ENCODE measurements around the gene CHST10. TPM values are rescaled to one million over a fixed set of nuclear protein-coding genes. Genes with fewer than 3 reads are reported as not detected.
"Not testable (repeated sequence)": the region's sequence is repeated elsewhere in the genome, so short reads cannot be mapped to it uniquely, and the experiment has no call there.

The CHST10 gene, protein sequence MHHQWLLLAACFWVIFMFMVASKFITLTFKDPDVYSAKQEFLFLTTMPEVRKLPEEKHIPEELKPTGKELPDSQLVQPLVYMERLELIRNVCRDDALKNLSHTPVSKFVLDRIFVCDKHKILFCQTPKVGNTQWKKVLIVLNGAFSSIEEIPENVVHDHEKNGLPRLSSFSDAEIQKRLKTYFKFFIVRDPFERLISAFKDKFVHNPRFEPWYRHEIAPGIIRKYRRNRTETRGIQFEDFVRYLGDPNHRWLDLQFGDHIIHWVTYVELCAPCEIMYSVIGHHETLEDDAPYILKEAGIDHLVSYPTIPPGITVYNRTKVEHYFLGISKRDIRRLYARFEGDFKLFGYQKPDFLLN
- total RNA-seq, result 6.5 and 7.6 TPM in 2 replicates

DNA sequence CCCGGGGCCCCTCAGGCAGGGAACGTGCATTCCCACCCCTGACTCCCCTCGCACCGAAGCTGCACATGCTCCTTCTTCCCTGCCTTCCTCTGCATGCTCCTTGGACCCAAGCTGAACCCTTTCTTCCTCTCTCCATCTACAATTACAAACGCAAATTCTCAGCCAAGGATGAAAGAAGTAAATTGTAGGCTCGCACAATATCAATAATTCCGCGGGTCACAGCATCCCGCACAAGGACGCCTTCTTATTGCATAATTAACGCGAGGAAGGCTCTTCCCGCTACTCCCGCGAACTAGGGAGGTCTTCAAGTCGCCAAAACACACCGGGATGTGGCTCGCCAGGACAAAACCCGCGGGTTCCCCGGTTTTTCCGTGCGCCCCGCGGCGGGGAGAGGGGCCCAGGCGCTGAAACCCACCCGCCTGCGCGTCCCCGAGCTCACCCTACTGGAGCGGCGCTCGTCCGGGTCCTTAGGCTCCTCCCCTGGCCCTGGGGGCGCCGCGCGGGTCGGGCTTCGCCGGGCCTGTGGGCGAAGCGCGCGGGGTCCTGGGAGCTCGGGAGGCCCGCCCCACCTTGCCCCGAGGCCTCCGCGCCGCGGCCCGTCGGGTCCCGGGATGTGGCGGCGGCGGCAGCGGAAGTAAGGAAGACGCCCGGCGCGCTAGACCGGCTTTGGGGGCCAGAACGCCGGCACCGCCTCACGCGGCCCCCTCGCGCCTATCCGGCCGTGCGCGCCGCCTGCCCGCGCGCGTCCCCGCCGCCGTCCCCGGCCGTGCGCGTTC is at the start of gene CHST10:
TSS of gene CHST10 (minus strand) at position 734 of the 776 bp plus-strand sequence. CDS start 10,993 bp downstream, outside the sequence.
- DNase-seq (ENCODE audit: low read depth in 2 of 2), result peak; percentile 56 to 65

DNA sequence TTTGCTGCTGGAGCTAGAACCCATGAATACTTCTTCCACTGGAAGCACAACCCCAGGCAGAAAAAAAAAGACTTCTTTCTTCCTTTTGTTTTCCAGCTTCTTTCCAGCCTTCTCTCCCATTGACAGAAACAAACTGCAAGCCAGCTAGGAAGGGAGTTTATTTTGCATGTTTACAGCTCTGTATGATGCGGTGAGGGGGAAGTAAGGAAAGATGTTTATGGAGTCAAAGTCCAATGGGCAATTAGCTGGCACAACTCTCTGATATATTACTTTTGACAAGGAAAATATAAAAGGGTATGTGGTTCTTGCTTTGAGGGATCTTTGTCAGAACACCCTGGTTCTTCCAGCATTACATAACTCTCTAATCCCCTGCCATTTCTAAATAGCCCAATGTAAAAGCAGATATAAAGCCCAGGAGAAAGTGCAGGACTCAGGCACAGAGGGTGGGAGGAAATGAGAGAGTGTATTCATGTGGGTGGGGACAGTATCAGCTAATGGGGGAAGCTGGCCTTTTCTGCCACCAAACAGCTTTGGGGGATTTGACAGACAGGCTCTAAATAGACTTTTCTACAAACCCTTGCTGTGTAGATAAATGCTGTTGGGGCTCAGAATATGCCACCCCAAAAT is 43.5 kb upstream of the CHST10 start:
- no peak for DNase-seq (ENCODE audit: low read depth in 2 of 2)

DNA sequence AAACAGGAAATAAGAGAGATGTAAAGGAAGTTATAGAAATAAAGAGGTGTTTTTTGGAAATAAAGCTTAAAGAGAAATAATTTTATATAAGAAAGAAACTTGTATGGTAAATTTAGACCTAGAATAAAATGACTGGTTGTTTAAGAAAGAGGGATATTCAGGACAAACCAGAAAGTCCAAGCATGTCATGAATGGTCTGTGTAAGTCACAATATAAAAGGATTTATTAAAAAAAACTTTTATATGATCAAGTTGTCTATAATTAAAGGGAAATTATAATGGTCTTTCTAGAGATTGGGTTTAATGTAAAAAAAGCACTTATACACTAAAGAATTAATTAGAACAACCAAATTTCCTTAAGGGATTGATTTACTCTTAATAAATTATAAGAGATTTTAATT is 38.9 kb upstream of the CHST10 start:
- not testable (repeated sequence) for DNase-seq (ENCODE audit: low read depth in 2 of 2)

DNA sequence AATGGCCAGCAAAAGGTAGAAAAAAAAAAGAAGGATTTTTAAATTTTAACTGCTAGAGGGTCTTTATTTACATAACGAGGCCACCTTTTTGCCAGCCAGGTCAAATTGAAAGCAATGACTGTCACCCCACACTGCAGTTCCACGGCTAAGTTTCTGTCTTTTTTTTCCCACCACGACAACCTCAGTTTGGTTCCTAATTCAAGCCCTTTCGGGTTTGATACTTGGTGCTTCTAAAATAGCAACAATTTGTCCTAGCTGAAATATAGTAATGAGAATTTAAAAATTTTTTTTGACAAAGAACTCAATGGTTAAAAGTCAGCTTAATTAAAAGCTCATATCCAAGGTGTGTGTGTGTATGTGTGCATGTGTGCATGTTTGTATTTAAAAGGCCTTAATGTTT is 36.4 kb upstream of the CHST10 start:
- DNase-seq (ENCODE audit: low read depth in 2 of 2), result no peak

DNA sequence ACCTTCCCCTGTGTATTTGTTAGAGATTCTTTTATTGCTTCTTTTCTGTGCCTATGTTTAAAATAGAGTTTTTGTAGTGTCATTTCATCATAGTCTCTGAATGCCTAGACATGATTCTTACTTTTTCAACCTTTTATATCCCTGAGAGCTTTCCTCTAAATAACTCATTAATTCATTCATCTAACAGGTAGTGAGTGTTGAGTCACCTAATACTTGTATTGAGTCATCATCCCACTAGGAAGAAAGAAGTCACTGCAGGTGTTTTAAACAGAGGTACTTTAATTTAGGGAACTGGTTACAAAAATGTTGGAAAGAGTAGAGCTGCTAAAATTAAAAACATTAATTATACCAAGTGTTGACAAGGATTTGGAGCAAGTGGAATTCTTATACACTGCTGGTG is 34.3 kb upstream of the CHST10 start:
- no peak for DNase-seq (ENCODE audit: low read depth in 2 of 2)

DNA sequence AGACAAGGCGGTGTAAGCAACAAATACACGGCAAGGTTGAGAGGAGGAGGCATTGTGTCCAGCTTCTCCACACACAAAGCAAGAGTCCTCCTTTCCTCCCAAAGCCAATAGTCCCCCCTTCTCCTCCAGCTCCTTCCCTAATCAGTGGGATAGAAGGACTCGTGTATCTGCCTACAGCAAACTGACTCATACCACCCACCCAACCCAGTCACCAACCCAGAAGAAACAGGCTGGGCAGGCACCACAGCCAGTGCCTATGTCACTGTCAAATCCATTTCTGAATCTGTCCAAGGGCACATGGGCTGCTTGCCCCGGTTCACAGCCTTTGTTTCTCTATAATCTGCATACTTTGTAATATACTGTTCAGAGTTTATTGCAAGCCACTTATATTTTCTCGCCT is 33.6 kb upstream of the CHST10 start:
- no peak for DNase-seq (ENCODE audit: low read depth in 2 of 2)

DNA sequence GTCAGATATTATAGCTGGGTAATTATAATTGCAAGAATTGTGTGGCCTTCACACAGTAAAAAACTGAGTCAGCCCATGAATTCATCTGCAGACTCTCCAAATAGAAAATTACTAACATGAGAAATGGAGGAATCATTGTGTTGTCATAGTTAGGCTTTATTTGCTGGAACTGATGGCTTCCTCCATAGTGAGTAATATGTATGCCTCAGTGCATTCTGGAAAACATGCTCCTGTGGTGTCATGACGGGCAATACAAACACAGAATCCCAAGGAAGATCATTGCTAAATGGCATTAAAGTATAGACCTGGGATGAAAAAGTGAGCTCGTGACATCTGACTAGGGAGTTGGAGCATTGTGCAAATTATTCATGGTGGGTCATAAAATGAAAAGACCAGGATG is 29.2 kb upstream of the CHST10 start:
- no peak for DNase-seq (ENCODE audit: low read depth in 2 of 2)

DNA sequence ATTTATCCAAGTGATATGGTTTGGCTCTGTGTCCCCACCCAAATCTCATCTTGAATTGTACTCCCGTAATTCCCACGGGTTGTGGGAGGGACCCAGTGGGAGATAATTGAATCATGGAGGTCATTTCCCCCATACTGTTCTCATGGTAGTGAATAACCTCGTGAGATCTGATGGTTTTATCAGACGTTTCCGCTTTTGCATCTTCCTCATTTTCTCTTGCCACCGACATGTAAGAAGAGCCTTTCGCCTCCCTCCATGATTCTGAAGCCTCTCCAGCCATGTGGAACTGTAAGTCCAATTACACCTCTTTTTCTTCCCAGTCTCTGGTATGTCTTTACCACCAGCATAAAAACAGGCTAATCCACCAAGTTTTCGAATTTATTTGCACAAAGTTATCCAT is 20.3 kb upstream of the CHST10 start:
- DNase-seq (ENCODE audit: low read depth in 2 of 2), result no peak

DNA sequence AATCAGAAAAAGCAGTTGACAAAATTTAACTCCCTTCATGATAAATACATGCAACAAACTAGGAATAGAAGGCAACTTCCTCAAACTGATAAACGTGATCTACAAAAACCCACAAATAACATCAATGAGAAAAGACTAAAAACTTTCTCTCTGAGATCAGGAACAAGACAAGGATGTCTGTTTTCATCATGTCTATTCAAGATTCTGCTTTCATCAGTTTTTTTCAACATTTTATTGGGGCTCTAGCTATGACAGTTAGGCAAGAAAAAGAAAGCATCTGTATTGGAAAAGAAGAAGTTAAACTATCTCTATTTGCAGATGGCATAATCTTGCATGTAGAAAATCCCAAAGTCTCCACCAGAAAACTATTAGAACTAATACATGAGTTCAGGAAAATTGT is 12.3 kb upstream of the CHST10 start:
- DNase-seq (ENCODE audit: low read depth in 2 of 2), result no peak

DNA sequence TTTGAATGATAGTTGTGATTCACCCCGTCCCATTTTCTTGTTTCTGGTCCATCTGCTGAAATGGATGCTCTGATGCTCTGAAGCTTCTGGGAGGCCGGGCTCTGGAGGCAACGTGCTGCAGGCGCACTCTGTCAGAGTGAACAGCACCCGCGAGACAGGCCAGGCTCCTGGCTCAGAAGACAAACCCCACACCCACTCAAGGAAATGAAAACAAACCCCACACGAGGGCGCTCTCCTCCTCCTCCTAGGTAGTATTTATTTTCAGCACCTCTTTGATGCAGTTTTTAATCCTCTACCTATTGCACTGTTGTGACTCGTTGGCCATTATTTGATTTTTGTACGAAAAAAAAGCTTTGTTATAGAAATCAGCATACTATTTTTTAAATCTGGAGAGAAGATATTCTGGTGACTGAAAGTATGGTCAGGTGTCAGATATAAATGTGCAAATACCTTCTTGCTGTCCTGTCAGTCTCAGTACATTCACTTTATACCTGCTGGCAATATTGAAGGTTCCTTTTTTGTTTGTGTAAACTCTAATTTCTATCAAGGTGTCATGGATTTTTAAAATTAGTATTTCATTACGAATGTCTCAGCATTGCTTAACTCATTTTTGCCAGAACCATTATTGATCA is 10.3 kb upstream of the CHST10 start:
- DNase-seq (ENCODE audit: low read depth in 2 of 2), result peak; percentile 48 to 69

DNA sequence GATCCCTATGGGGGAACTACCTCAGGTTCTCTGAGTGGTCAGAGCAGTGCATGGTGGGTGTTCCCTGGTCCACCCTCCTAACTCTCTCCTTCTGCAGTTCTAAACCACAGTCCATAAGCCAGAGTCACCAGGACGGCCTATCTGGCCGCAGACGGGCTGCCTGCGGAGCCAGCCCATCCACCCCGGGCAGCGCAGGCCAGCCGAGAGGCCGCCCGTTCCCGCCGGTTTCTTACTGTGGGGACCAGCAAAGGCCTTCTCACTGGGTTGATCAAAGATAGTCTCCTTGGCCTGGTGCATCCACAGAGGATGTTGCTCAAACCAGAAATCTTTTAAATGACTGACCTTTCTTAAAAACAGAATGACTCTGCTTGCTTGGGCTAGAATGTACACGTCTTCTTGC is 9.6 kb upstream of the CHST10 start:
- DNase-seq (ENCODE audit: low read depth in 2 of 2), result no peak

DNA sequence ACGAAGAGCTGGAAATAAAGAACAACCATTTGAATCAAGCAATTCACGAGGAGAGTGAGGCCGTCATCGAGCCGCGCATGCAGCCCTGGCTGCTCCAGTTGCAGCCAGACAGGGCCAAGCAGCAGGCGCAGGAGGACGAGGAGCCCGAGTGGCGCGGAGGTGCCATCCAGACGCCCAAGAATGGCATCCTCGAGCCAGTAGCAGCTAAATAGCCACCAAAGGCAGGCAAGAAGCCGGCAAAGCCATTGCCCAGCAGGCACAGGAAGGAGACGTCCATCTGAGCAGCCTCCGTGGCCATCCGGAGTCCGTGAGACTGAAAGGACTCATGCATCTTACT is 8.9 kb upstream of the CHST10 start:
- no peak for DNase-seq (ENCODE audit: low read depth in 2 of 2)

DNA sequence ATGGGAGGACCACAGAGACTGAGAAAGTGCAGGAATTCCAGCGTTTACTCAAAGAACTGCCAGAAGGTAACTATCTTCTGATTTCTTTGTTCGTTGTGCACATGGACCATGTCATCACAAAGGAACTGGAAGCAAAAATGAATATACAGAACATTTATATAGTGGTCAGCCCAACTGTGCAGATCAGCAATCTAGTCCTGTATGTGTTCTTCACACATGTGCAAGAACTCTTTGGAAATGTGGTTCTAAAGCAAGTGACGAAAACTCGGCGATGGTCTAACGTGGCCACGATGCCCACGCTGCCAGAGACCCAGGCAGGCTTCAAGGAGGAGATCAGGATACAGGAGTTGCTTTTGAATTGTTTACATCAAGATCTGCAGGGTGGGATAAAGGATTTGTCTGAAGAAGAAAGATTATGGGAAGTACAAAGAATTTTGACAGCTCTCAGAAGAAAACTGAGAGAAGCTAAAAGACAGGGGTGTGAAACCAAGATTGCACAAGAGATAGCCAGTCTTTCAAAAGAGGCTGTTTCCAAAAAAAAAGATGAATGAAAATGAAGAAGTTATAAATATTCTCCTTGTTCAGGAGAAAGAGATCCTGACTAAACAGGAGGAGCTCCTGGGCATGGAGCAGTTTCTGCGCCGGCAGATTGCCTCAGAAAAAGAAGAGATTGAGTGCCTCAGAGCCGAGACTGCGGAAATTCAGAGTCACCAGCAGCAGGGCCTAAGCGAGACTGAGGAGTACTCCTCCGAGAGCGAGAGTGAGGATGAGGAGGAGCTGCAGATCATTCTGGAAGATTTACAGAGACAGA is 8.3 kb upstream of the CHST10 start:
- no peak for DNase-seq (ENCODE audit: low read depth in 2 of 2)

DNA sequence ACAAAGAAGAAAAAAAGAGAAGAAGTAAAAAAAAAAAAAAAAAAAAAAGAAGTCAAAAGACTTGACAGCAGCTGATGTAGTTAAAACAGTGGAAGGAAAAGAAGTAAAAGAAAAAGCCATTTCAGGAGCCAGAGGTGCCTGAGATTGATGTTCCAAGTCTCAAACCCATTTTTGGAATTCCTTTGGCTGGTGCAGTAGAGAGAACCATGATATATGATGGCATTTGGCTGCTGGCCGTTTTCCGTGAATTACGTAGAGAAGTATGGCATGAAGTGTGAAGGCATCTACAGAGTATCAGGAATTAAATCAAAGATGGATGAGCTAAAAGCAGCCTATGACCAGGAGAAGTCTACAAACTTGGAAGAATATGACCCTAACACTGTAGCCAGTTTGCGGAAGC is 7.6 kb upstream of the CHST10 start:
- no peak for DNase-seq (ENCODE audit: low read depth in 2 of 2)

DNA sequence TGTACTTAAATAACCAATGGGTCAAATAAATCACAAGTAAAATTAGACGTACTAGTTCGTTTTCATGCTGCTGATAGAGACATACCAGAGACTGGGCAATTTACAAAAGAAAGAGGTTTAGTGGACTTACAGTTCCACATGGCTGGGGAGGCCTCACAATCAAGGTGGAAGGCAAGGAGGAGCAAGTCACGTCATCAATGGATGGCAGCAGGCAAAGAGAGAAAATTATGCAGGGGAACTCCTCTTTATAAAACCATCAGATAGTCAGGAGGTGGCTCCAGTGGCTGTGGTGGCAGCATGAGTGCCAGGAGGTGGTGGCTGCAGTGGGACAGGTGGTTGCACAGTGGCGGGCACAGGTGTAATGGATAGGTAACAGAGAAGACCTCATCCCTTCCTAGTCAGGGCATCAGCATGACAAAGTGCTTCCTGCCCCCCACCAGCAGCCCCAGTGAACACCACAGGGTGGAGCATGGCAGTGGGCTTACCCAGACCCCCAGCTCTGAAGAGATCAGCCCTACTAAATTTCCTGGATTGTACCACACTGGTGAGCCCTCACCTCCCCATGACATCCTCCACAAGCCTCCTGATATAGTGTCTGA is 6.9 kb upstream of the CHST10 start:
- DNase-seq (ENCODE audit: low read depth in 2 of 2), result no peak

DNA sequence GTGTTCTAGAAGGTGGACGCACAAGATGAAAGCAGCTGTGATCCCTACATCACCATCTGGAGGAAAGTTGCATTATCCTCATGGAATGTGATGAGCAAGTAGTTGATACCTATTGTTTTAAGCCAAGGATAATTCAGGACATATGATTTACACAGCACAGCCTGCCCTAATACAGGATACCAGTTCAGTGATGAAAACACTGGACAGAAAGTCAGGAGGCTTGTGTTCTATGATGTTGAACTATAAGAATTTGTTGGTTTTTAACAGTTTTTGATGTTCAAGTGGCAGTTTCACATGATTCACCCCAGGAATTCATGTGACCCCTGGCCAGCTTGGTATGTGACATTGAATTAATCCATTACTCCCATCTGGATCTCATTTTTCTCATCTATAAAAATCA is 6.2 kb upstream of the CHST10 start:
- DNase-seq (ENCODE audit: low read depth in 2 of 2), result no peak

DNA sequence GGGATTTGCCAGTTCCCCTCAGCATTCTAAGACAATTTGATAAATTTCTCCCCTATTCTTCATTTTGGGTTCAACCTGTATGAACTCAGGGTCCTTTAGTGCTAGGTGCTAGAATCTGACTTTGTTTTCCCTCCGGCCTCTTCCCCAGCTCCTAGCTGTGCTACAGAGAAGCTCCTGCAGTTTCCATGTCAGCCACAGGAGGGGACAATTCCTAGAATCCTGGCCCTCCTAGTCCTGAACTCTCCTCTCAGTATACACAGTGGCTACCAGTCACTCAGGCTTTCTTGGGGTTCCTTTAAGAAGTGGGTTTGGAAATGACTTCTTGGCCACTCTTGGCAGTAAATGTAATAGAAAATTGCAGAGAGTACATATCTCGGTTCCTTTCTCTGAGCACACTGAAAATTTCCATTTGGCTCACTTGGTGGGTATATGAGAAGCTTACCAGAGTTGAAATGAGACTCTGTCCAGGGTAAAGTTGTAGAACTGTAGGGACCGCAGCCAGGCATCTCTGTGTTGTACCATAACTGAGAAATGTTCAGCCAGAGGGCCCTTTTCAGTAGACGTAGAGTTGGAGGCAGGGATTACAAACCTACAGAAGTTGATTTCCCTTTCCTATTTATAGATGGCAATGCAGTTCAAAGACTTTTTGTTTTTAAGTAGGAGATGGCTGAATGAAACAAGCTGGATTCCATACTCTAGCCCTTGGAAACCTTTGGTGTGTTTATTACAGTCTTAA is 5.0 kb upstream of the CHST10 start:
- peak; percentile 49 to 56 for DNase-seq (ENCODE audit: low read depth in 2 of 2)

DNA sequence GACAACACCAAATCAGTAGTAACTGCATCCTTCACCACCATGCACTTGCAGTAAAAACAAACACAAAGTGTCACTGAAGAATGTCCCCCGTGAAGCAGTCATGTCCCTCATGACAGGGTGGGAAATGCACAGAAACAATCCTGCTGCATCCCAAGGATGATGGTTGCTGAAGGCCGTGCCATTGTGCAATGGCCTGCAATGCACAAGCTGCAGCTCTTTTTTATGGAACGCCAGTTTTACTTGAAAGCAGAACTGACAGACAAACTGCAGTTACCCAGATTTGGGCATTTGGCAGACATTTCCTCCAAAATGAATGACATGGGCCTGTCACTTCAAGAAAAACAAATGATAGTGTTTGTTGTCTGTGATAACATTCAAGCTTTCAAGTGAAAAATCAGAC is 2.4 kb upstream of the CHST10 start:
- no peak for DNase-seq (ENCODE audit: low read depth in 2 of 2)

DNA sequence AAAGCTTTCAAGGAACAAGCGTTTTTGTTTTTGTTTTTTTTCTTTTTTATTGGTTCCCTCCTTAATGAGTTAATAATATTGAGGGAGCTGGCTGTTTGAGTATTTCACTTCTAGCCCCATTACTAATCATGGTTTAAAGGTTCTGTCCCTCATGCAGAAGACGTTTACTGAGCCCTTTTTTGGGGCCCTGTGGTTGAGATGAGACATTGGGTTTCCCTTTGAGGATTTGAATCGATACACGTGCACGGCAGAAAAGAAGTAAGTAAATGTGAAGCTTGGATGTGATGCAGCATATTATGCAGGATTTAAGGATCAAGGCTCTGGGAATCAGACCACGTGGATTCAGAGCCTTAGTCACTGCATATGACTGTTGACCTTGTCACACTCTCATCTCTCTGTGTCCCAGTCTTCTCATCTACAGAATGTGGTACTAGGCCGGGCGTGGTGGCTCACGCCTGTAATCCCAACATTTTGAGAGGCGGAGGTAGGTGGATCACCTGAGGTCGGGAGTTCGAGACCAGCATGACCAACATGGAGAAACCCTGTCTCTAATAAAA is 1.0 kb upstream of the CHST10 start:
- DNase-seq (ENCODE audit: low read depth in 2 of 2), result no peak

DNA sequence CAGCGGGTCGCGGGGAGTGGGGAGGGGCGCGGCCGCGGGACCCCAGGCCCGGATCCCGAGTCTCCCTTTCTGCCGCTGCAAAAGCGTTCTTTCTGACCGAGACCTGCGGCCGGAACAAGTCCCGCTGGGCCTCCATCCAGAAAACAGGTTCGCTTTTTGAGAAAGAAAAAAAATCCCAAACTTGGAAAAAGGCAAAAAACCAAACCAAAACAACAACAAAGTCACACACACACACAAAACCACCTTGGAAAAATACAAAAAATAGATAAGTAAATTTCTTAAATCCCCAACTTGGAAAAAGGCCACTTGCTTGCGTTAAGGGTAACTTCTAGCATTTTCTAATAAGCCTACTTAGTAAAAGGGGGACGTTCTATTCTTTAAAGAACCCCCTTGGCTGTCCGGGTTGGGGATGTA is 250 bp upstream of the CHST10 start:
- DNase-seq (ENCODE audit: low read depth in 2 of 2), result no peak
